Transverse colon (tissue), 4 donors: Measurements from ENCODE around the gene TARS2. TPM values are rescaled to one million over a fixed set of nuclear protein-coding genes. Genes with fewer than 3 reads are reported as not detected.
A peak's percentile ranks its signal among the peaks of the same experiment; 100 is the strongest.

Experiments used
- DNase-seq: peaks from one replicate; pipeline ENCODE4 v3.0.0-alpha.2; 2019
- H3K27ac ChIP-seq, 4 donors: fragments of 200-600 bp; sonication (generic); 2 replicates each; pipeline ENCODE4 v1.5.1; 2016 to 2018; ENCODE audit warnings: inconsistent platforms in 4 of 4
- H3K27me3 ChIP-seq: fragments of 200-600 bp; sonication (generic); 2 replicates; pipeline ENCODE4 v1.5.1; 2017; ENCODE audit warnings: inconsistent platforms
- H3K36me3 ChIP-seq, 4 donors: fragments of 200-600 bp; sonication (generic); 2 replicates each; pipeline ENCODE4 v1.5.1; 2017 to 2019; ENCODE audit warnings: inconsistent platforms in 4 of 4
- H3K4me1 ChIP-seq, 4 donors: fragments of 200-600 bp; sonication (generic); 2 replicates each; pipeline ENCODE4 v1.5.1; 2017 to 2020; ENCODE audit warnings: inconsistent platforms in 4 of 4
- H3K4me3 ChIP-seq, 4 donors: fragments of 200-600 bp; sonication (generic); 1 replicate in 1 of 4; 2 replicates in 3 of 4; pipeline versions ENCODE4 v1.5.1 to v1.6.1; 2017 to 2019; ENCODE audit warnings: inconsistent platforms in 4 of 4
- H3K9me3 ChIP-seq, 2 donors: fragments of 200-600 bp; sonication (generic); 2 replicates each; pipeline ENCODE4 v1.5.1; 2017 to 2019; ENCODE audit warnings: inconsistent platforms in 2 of 2
- CTCF ChIP-seq, 5 experiments: fragments of 200-600 bp in 3 of 5; fragments of 450-650 bp in 2 of 5; sonication (generic) in 3 of 5; IDR thresholded peaks; 1 replicate in 2 of 5; 2 replicates in 3 of 5; pipeline ENCODE4 v1.5.1; 2016 to 2017; ENCODE audit warnings: antibody characterized with exemption in 5 of 5, inconsistent platforms in 3 of 5, mild to moderate bottlenecking in 2 of 5, moderate library complexity in 1 of 5
- EP300 ChIP-seq: sonication (generic); formaldehyde crosslinking; IDR thresholded peaks from one replicate; pipeline ENCODE4 v1.6.1; 2017; ENCODE audit warnings: antibody characterized with exemption, low read depth
- POLR2A ChIP-seq: fragments of 450-650 bp; IDR thresholded peaks from one replicate; pipeline ENCODE4 v1.6.1; 2016; ENCODE audit warnings: antibody characterized with exemption, mild to moderate bottlenecking, moderate library complexity
- POLR2AphosphoS5 ChIP-seq, 3 donors: sonication (generic); formaldehyde crosslinking; IDR thresholded peaks; one replicate each; pipeline ENCODE4 v1.6.1; 2016; ENCODE audit warnings: antibody characterized with exemption in 3 of 3
- WGBS, 2 donors: methylation state at CpG; one replicate each; pipeline ENCODE4 v1.1.5; 2018; ENCODE audit warnings: low coverage in 1 of 2; 5-methylcytosine and 5-hydroxymethylcytosine counted together
- in situ Hi-C, 4 donors: fragments of 200-750 bp; cut with MboI; loops; one replicate each; pipeline versions ENCODE4 v1.15.0 to v1.15.1; 2017; ENCODE audit warnings: low sequenced_read_pairs in 3 of 4, low pct_ligation_motif_present in 1 of 4, low pct_unique_long_range_greater_than_20kb in 1 of 4
- intact Hi-C: fragments of 100-400 bp; cut with DNase I; formaldehyde crosslinking; loops from one replicate; pipeline ENCODE4 v1.15.1; 2023; ENCODE audit warnings: low total_unique reads
- total RNA-seq, 4 donors: library from RNA; depleted of rRNA; stranded (reverse); fragments of >200 nt; gene quantifications; one replicate each; pipeline ENCODE4 v1.1.0, GENCODE V29; 2016

Gene TARS2
- total RNA-seq, 4 donors from 2014 or later = 2.8 to 22.7 (median 9.0) TPM

DNA sequence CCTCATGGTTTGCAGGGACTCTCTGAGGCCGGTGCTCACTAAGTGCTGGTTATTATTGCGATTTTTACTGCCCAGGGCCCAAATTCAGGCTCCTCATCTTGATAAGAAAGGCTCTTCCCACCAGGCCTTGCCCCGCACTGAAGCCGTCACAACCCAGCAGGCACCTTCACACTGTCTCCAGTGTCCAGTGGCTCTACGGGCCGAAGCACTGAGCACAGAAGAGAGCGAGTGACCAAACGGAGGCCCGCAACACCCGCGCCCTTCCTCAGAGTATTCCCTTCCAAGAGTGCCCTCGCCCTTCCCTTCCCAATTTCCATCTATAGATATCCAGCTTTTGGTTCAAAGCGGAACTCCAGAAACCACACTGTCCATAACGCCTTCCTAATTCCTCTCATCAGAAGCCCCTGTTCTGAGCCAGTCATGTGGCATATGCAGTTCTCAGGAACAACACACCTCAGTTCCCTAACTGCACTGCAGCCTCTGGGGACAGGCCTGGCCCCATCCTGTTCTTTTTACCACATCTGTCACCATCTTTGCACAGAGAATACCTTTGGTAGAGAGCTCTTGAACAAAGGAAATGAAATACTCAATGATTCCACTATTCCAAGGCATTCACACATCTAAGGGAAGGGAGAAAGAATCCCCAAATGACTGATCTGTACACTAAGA lies 43.4 kb downstream of the TARS2 start:
- WGBS, 2 donors = 93 to 95% methylated on average over 13 to 14 of the region's 14 CpGs
- intact Hi-C loops (loop anchor here (10.0 kb wide), 1 partner anchor 46 kb away; the partner anchor contains the start of gene TARS2), in situ Hi-C loops (loop anchor here in 3 of 4 donors (10.0 kb wide), 2 partner anchors 46 to 66 kb away; partner anchors contain the start of gene TARS2 (in 1 of the 3))
- TF ChIP-seq POLR2AphosphoS5 (IDR thresholded peaks at IDR 0.05) (no peak), CTCF (IDR thresholded peaks at IDR 0.05) (no peak), POLR2A (no peak), EP300 (no peak)
- no peaks in the 10 kb centered on the region for H3K36me3 ChIP-seq
- no peak overlapping the region for H3K4me3 ChIP-seq
- H3K4me1 ChIP-seq = peaks cover 0 to 45% (median 34%) of the 10 kb centered on the region in 4 donors
- H3K27me3 ChIP-seq = no peaks in the 10 kb centered on the region
- H3K27ac ChIP-seq = peak overlapping the region in 1 of 4 donors; percentile 87
- H3K9me3 ChIP-seq = no peaks in the 10 kb centered on the region
- no peak for DNase-seq

DNA sequence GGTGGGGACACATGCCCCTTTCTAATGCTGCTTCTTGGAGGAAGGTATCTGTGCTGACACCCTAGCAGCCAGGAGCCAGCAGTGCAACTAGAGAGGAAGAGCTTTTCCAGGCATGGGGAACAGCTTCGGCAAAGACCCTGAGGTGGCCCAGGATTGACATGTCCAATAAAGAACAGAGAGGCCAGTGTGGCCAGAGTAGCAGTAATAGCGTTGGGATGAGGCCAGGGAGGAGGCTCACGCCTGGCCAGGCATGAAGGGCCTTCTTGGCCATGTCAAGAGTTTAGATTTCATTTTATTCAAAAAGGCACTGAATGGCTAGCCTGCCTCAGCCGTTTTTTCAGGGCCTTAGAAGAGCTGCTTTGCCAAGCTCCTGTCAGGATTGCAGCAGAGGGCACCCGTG lies 45.6 kb downstream of the TARS2 start:
- Histone ChIP-seq H3K9me3 (no peaks in the 10 kb centered on the region), H3K27me3 (no peaks in the 10 kb centered on the region), H3K4me1 (peaks cover 0 to 45% (median 36%) of the 10 kb centered on the region in 4 donors), H3K36me3 (no peaks in the 10 kb centered on the region), H3K4me3 (no peak overlapping the region), H3K27ac (peak overlapping the region; percentile 82 to 87 (median 83))
- WGBS, 2 donors = 27% methylated on average over 5 of the region's 5 CpGs; no CpG with 5 or more reads in 1 of the 2 donors
- intact Hi-C loops = loop anchor here (10.0 kb wide), 1 partner anchor 48 kb away; the partner anchor contains the start of gene TARS2
- TF ChIP-seq CTCF (IDR thresholded peaks at IDR 0.05) = peak in 1 of 5 experiments; percentile 13
- no peak for TF ChIP-seq POLR2A
- TF ChIP-seq EP300 = no peak
- TF ChIP-seq POLR2AphosphoS5 (IDR thresholded peaks at IDR 0.05) = no peak
- no peak for DNase-seq
- in situ Hi-C loops = loop anchor here in 3 of 4 donors (10.0 kb wide), 2 partner anchors 48 to 68 kb away; partner anchors contain the start of gene TARS2 (in 1 of the 3)

GRCh38 chr1:150534002-150534401 lies 46.8 kb downstream of the TARS2 start:
- H3K27ac ChIP-seq = peak overlapping the region in 1 of 4 donors; percentile 87
- no peaks in the 10 kb centered on the region for H3K9me3 ChIP-seq
- in situ Hi-C loops = loop anchor here in 3 of 4 donors (10.0 kb wide), 2 partner anchors 49 to 69 kb away; partner anchors contain the start of gene TARS2 (in 1 of the 3)
- no peaks in the 10 kb centered on the region for H3K27me3 ChIP-seq
- 81% methylated on average over 6 of the region's 6 CpGs; no CpG with 5 or more reads in 1 of the 2 donors for WGBS, 2 donors
- intact Hi-C loops = loop anchor here (10.0 kb wide), 1 partner anchor 49 kb away; the partner anchor contains the start of gene TARS2
- no peak overlapping the region for H3K4me3 ChIP-seq
- TF ChIP-seq EP300 = no peak
- TF ChIP-seq CTCF (IDR thresholded peaks at IDR 0.05) = no peak
- no peak for TF ChIP-seq POLR2AphosphoS5 (IDR thresholded peaks at IDR 0.05)
- TF ChIP-seq POLR2A = no peak
- H3K4me1 ChIP-seq = peaks cover 0 to 50% (median 30%) of the 10 kb centered on the region in 4 donors
- H3K36me3 ChIP-seq = no peaks in the 10 kb centered on the region
- no peak for DNase-seq

GRCh38 chr1:150535511-150536287 lies 48.5 kb downstream of the TARS2 start:
- in situ Hi-C loops = loop anchor here in 3 of 4 donors (10.0 kb wide), 2 partner anchors 51 to 71 kb away; partner anchors contain the start of gene TARS2 (in 1 of the 3)

More at GRCh38 chr1:150535511-150536287, 48.5 kb downstream of the TARS2 start:
- Histone ChIP-seq H3K27ac (no peak overlapping the region), H3K36me3 (no peaks in the 10 kb centered on the region), H3K4me1 (peaks cover 0 to 43% (median 20%) of the 10 kb centered on the region in 4 donors), H3K27me3 (no peaks in the 10 kb centered on the region), H3K4me3 (no peak overlapping the region), H3K9me3 (no peaks in the 10 kb centered on the region)
- no peak for DNase-seq
- intact Hi-C loops = loop anchor here (10.0 kb wide), 1 partner anchor 51 kb away; the partner anchor contains the start of gene TARS2
- WGBS, 2 donors = 91 to 93% methylated on average over 3 to 14 of the region's 14 CpGs
- TF ChIP-seq POLR2AphosphoS5 (IDR thresholded peaks at IDR 0.05) = no peak
- no peak for TF ChIP-seq CTCF (IDR thresholded peaks at IDR 0.05)
- TF ChIP-seq POLR2A = no peak
- no peak for TF ChIP-seq EP300
